Frontal cortex (tissue), 4 donors: ENCODE results near the gene TCF19. TPM values are rescaled to one million over a fixed set of nuclear protein-coding genes. Genes with fewer than 3 reads are reported as not detected.
"Not testable (repeated sequence)": the region's sequence is repeated elsewhere in the genome, so short reads cannot be mapped to it uniquely, and the experiment has no call there.

Experiments used
- DNase-seq, 2 donors: peaks; one replicate each; pipeline ENCODE4 v3.0.0; 2012; ENCODE audit warnings: low spot score in 2 of 2
- FAIRE-seq: peaks from 2 replicates; lab custom pipeline; 2012; peaks lifted over from hg19 to GRCh38; lab: Jason Lieb, UNC
- small RNA-seq: library from RNA; depleted of rRNA; stranded (forward); fragments of <200 nt; gene quantifications from one replicate; pipeline ENCODE3, GENCODE V24; 2014
- total RNA-seq: library from RNA; depleted of rRNA; stranded (reverse); fragments of >200 nt; gene quantifications from one replicate; pipeline ENCODE4 v1.2.3, GENCODE V29; 2014
- donor health status: control.
- donor health status: control.
- donor health status: control.

Gene TCF19
- total RNA-seq, 1 donor from 2014 or later: 2.0 TPM

DNA sequence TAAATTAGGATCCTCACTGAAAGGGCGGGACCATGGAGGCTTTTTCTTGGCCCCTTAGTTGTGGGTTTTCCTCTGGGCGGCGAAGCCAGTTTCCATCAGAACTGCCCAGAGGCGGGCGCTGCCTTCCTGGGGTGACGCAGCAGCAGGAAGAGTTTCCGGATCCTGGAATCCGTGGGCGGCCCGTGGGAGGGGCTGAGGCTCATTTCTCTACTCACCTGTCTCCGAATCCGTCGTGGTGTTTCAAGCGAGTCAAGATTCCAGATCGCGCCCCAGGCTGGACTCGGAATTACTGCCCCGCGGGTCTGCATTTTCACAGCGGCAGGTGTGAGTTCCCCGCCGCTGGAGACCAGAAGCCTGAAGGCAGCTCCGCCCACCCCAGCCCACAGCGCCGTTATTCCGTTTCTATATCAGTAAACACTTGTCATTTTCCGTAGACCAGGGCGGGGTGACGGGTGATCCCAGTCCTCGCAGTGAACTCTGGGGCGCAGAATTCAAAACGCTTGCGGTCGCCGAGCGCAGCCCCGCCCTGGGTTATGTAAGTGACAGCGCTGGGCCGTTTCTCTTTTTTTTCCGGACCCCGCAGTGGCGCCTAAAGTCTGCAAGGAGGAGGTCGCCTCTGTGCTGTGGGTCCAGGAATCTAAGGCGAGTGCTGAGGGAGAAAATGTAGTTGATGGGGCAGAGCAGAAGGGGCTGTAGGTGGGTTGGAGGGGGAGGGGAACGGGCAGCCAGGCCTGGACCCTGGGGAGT lies 39.3 kb downstream of the TCF19 start:
- DNase-seq: peak in 1 of 2 donors; percentile 61
- no peak for FAIRE-seq

DNA sequence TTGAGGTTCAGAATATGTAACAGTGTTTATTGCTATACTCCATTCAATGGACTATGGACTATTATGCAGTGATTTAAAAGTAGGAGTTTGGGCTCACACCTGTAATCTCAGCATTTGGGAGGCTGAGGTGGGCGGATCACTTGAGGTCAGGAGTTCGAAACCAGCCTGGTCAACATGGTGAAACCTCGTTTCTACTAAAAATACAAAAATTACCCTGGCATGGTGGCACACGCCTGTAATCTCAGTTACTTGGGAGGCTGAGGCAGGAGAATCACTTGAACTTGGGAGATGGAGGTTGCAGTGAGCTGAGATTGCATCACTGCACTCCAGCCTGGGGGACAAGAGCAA lies 40.7 kb downstream of the TCF19 start:
- not testable (repeated sequence) for FAIRE-seq, DNase-seq

DNA sequence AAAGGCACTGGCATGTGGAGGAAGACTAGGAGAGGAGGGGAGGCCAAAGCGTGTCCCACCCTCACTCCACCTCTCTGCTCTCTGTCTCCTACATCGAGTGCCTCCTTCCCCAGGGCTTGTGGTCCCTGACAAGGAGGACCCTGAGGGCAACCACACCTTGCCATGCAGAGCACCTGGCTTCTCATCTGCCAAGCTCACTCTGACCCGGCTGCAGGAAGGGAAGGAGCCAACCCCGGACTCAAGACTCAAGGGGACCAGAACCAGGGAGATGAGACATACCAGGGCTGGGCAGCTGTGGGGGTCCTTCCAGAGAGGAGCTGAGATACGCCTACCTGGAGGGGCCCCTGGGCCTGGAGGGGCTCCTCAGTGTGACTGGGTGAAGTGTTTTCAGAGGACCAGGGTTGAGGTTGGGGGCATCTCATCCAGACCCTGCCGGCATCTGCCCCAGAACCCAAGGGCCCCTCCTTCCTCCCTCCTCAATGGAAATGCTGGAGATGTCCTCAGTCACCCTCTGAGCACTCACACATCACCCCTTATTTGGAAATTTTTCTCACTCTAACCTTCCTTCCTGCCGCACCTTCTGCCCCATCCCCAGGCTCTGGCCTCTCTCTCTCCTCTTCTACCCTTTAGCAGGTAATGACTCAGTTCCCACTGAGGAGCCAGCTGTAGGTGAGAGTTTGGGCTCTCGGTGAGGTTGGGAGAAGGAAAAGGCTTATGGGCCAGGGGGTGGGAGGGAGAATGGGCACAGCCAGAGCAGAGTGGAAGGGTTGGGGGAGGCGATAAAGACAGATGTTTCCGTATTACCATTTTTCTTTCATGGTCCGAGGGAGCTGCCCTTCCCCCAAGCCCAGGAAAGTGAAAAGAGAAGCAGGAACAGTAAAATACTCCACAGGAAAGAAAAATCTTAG lies 44.1 kb downstream of the TCF19 start:
- DNase-seq (no peak), FAIRE-seq (no peak)

DNA sequence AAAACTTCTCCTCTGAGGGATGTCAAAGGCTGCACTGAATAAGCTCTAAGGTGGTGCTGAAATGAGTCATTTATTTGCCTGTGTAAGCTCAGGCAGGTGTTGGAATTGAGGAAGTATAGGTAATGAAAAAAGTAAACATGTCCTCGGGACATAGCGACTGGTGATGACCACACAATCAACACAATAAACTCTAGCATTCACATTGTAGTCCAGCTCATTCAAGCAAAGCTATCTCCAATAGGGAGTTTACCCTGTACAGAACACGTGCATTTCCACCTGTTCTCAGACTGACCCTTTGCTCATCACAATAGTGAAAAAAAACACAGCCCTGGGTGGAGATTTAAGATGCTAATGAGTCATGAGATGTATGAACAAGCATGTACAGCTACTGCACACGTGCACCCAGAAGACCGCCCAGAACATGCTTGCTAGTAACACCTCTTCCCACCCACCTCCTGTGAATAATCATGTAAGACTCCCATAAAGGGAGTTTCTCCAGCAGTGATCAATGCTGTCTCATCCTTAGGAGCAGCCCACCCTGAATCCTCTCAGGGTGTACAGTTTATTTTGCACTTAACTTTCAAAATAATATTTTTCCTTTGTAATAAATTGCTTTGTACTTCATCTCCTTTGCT lies 45.1 kb downstream of the TCF19 start:
- no peak for DNase-seq
- FAIRE-seq: no peak

DNA sequence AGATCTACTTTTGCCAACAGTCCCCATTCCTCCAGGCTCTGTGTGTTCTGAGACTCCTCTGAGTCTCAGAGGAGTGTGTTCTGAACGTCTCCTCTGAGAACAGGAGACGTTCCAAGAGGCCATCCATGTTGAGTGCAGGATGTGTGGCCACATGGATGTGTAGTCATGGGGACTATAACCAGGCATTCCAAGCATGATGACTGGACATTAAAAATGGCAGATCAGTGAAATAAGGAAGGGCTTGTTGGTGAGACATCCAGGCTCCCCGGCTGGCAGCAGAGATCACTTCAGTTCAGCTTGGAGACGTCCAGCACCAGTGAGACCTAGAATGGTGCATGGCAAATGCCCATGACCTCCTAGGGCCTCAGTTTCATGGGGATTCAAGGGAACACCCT lies 46.4 kb downstream of the TCF19 start:
- DNase-seq: no peak
- FAIRE-seq: no peak

DNA sequence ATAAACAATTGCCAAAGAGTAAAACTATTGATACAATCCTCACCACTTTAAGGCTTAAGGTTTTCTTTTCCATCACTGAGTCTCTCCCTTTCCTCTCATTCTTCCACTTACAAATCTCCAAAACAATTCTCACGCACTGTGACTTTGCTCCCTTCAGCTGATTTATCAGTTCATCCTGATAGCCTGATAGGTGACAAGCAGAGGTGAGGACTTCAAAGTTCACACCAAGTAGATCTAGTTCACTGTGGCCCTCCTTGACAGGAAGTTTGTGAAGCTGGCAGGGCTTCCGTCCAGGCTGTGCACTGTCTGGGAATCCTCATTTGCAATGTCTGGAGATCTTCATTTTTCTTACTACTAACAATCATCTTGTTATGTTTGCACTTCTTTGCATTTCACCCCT lies 47.2 kb downstream of the TCF19 start:
- DNase-seq: no peak
- FAIRE-seq: no peak

DNA sequence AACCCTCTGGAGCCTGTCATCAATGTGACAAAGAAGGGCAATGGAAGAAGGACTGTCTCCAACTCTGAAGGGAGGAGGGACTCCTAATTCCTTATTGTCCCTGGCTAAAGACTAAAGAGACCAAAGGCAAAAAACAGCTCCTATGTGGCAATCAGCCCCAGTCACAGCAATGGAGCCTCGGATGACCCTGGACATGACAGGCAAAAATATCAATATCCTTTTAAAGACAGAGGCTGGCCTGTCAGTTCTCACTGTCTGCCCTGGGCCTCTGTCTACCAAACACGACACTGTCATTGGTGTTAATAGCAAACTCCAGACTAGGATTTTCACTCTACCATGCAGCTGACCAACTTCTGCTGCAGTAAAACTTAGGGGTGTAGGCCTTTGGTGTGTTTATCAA lies 50.1 kb downstream of the TCF19 start:
- DNase-seq: no peak
- FAIRE-seq: no peak

DNA sequence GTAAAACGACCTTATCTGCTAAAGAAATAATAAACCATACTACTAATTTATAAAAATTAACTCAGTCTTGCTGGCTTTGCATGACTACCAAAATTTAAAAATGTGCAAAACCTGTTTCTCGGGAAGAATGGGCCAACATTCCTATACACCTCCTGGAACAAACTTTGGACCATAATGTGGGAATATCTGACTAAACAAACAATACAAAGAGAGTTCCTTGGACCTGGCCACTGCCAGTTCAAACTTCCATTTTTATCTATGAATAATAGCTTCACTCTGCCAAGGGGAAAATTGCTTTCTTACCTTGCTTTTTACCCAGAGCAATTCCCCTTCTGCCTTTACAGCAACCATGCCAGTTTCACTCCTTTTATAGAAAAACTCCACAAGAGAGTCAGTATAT lies 50.7 kb downstream of the TCF19 start:
- DNase-seq: no peak
- no peak for FAIRE-seq

DNA sequence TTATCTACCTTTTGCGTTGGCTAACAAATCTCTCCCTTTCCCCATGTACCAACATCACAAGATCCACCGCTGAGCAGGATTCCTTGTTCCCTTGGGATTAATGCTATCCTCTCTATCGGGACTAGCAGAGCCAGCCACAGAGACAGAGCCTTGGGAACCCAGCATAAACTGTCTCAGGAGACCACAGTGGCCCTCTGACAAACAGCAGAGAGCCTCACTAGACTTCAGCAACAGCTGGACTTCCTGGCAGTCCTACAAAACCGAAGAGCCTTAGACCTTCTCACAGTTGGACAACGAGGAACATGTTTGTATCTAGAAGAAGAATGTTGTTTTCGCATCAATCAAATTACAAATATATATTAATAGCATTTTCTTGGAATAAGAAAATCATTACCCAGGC lies 51.7 kb downstream of the TCF19 start:
- no peak for DNase-seq
- FAIRE-seq: no peak

DNA sequence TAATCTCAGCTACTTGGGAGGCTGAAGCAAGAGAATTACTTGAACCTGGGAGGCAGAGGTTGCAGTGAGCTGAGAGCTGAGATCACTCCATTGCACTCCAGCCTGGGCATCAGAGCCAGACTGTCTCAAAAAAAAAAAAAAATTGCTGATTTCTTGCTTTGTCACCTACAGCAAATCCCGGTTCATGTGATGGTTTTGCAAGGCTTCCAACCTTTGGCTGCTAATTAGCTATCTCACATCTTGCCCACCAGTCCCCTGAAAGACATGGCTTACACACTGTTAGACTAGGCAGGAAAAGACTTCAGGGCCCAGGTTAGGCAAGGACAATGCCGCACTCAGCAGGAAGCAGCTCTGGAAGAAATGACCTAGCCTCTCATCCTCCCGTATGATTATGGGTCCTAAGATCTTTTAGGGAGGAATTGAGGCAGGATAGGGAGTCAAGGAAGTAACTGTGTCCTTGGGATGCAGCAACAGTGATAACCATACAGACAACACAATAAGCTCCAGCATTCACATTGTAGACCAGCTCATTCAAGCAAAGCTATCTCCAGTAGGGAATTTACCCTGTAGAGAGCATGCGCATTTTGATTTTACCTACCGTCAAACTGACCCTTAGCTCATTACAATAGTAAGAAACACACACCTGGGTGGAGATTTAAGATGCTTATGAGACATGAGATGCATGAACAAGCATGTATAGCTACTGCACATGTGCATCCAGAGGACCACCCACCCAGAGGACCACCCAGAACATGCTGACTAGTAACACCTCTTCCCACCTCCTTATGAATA lies 52.5 kb downstream of the TCF19 start:
- no peak for DNase-seq
- no peak for FAIRE-seq

Small RNA genes lying within 50 kb of the gene (small RNA-seq; reads per million reads assigned to genes)
- not detected for gene POLR2LP1

Other genes starting within 250 kb of the TCF19 start
- 22.4 TPM for gene VARS2, start 244.4 kb upstream of the TCF19 start, total RNA-seq
- not detected for gene SFTA2, start 226.4 kb upstream of the TCF19 start, total RNA-seq
- not detected for gene MUCL3, start 217.6 kb upstream of the TCF19 start, total RNA-seq
- gene MUC21, start 174.9 kb upstream of the TCF19 start, total RNA-seq: not detected
- gene MUC22, start 148.1 kb upstream of the TCF19 start, total RNA-seq: not detected
- gene C6orf15, start 46.0 kb upstream of the TCF19 start, total RNA-seq: not detected
- not detected for gene PSORS1C1, start 43.8 kb upstream of the TCF19 start, total RNA-seq
- gene CDSN, start 38.1 kb upstream of the TCF19 start, total RNA-seq: not detected
- gene PSORS1C2, start 19.5 kb upstream of the TCF19 start, total RNA-seq: not detected
- gene CCHCR1, start 787 bp upstream of the TCF19 start, total RNA-seq: 5.7 TPM
- not detected for gene POU5F1, start 12.1 kb downstream of the TCF19 start, total RNA-seq
- 22.0 TPM for gene HLA-C, start 113.5 kb downstream of the TCF19 start, total RNA-seq
- gene HLA-B, start 198.6 kb downstream of the TCF19 start, total RNA-seq: 41.6 TPM
- 0.82 TPM for gene MICA, start 245.0 kb downstream of the TCF19 start, total RNA-seq